Neural progenitor cell (in vitro differentiated cells): Measurements from ENCODE around the gene S100A9. TPM values are rescaled to one million over a fixed set of nuclear protein-coding genes. Genes with fewer than 3 reads are reported as not detected.

Source experiments
- DNase-seq: peaks from one replicate; pipeline ENCODE4 v3.0.0-alpha.2; 2016; ENCODE audit warnings: low spot score
- H2AFZ ChIP-seq: fragments of 200-600 bp; sonication (generic); replicated peaks from 2 replicates; pipeline ENCODE4 v1.6.1; 2016; ENCODE audit warnings: antibody characterized with exemption
- H3F3A ChIP-seq: fragments of 200-600 bp; sonication (generic); 2 replicates; pipeline ENCODE4 v1.6.1; 2016; ENCODE audit warnings: antibody characterized with exemption, low read depth
- H3K27ac ChIP-seq: fragments of 200-600 bp; sonication (generic); 2 replicates; pipeline ENCODE4 v1.5.1; 2016; ENCODE audit warnings: mild to moderate bottlenecking
- H3K27me3 ChIP-seq: fragments of 200-600 bp; sonication (generic); 2 replicates; pipeline ENCODE4 v1.6.1; 2016; ENCODE audit warnings: mild to moderate bottlenecking, moderate library complexity
- H3K36me3 ChIP-seq: fragments of 200-600 bp; sonication (generic); 2 replicates; pipeline ENCODE4 v1.5.1; 2016
- H3K4me1 ChIP-seq: fragments of 200-600 bp; sonication (generic); 2 replicates; pipeline ENCODE4 v1.6.1; 2016; ENCODE audit warnings: mixed run types
- H3K4me2 ChIP-seq: fragments of 200-600 bp; sonication (generic); 2 replicates; pipeline ENCODE4 v1.6.1; 2016
- H3K4me3 ChIP-seq: fragments of 200-600 bp; sonication (generic); 2 replicates; pipeline ENCODE4 v1.5.1; 2016
- H3K79me2 ChIP-seq: fragments of 200-600 bp; sonication (generic); 2 replicates; pipeline ENCODE4 v1.6.1; 2016; ENCODE audit warnings: low read depth
- H3K9ac ChIP-seq: fragments of 200-600 bp; sonication (generic); 2 replicates; pipeline ENCODE4 v1.6.1; 2016
- H3K9me3 ChIP-seq: fragments of 200-600 bp; sonication (generic); 2 replicates; pipeline ENCODE4 v1.5.1; 2016; ENCODE audit warnings: low read depth
- H4K20me1 ChIP-seq: fragments of 200-600 bp; sonication (generic); 2 replicates; pipeline ENCODE4 v1.6.1; 2016; ENCODE audit warnings: low read depth
- H3K27ac Mint-ChIP-seq: 3 replicates; pipeline ENCODE4 v1.8.0; 2021; ENCODE audit warnings: mixed read lengths
- H3K27me3 Mint-ChIP-seq: 2 replicates; pipeline ENCODE4 v1.8.0; 2022; ENCODE audit warnings: low read depth, mild to moderate bottlenecking, inconsistent platforms, moderate library complexity, mixed read lengths; ENCODE audit not compliant: insufficient read depth
- H3K36me3 Mint-ChIP-seq: 3 replicates; pipeline ENCODE4 v1.8.0; 2021; ENCODE audit warnings: mixed read lengths
- H3K4me1 Mint-ChIP-seq: 3 replicates; pipeline ENCODE4 v1.8.0; 2021; ENCODE audit warnings: mixed read lengths
- H3K4me3 Mint-ChIP-seq: 3 replicates; pipeline ENCODE4 v1.8.0; 2021; ENCODE audit warnings: mild to moderate bottlenecking, moderate library complexity, mixed read lengths
- H3K9me3 Mint-ChIP-seq: 3 replicates; pipeline ENCODE4 v1.8.0; 2020; ENCODE audit warnings: mixed read lengths
- EZH2 ChIP-seq: fragments of 200-600 bp; sonication (generic); IDR thresholded peaks from 2 replicates; pipeline ENCODE4 v1.6.1; 2017; ENCODE audit warnings: antibody characterized with exemption, mild to moderate bottlenecking, moderate library complexity
- EZH2phosphoT487 ChIP-seq: fragments of 200-600 bp; sonication (generic); IDR thresholded peaks from 2 replicates; pipeline ENCODE4 v1.6.1; 2017; ENCODE audit warnings: antibody characterized with exemption
- total RNA-seq: library from RNA; depleted of rRNA; stranded (reverse); fragments of >200 nt; gene quantifications from 2 replicates; pipeline ENCODE4 v1.2.3, GENCODE V29; 2015; ENCODE audit warnings: low replicate concordance
- TF ChIP-seq, protein P1 (sequence below): fragments of 200-600 bp; sonication (generic); IDR thresholded peaks from 2 replicates; pipeline ENCODE4 v1.5.1; 2017; ENCODE audit warnings: antibody characterized with exemption, mild to moderate bottlenecking

S100A9 gene
- total RNA-seq, 1 donor from 2014 or later: not detected

DNA sequence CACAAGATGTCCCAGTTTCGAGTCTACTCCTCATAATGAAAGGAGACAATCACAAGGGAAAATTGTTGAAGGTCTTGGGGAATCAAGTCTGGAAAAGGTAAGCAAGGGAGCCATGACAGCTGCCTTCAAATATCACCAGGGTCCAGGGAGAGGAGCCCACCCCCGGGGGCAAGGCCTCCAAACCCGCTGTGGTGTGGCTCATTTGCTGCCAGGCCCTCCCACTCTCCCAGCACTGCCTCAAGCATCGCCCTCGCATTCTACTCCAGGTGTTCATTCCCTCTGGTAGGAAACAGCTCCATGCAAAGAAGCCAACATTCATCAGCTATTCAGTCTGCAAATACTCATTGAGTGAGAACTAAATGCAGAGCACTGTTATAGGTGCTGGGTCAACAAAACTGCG is 8.6 kb downstream of the S100A9 start:
- Histone ChIP-seq H3K4me2 (no peak overlapping the region), H3K79me2 (no peaks in the 10 kb centered on the region), H3K4me3 (no peak overlapping the region), H3K27ac (no peak overlapping the region), H3K4me1 (no peaks in the 10 kb centered on the region), H3K9me3 (no peaks in the 10 kb centered on the region), H3F3A (no peaks in the 10 kb centered on the region), H2AFZ (no peak overlapping the region), H3K36me3 (no peaks in the 10 kb centered on the region), H3K27me3 (no peaks in the 10 kb centered on the region), H4K20me1 (no peaks in the 10 kb centered on the region), H3K9ac (no peak overlapping the region)
- no peak overlapping the region for H3K4me3 Mint-ChIP-seq
- no peak overlapping the region for H3K27ac Mint-ChIP-seq
- H3K4me1 Mint-ChIP-seq: no peaks in the 10 kb centered on the region
- H3K9me3 Mint-ChIP-seq: no peaks in the 10 kb centered on the region
- TF ChIP-seq, protein P1, sequence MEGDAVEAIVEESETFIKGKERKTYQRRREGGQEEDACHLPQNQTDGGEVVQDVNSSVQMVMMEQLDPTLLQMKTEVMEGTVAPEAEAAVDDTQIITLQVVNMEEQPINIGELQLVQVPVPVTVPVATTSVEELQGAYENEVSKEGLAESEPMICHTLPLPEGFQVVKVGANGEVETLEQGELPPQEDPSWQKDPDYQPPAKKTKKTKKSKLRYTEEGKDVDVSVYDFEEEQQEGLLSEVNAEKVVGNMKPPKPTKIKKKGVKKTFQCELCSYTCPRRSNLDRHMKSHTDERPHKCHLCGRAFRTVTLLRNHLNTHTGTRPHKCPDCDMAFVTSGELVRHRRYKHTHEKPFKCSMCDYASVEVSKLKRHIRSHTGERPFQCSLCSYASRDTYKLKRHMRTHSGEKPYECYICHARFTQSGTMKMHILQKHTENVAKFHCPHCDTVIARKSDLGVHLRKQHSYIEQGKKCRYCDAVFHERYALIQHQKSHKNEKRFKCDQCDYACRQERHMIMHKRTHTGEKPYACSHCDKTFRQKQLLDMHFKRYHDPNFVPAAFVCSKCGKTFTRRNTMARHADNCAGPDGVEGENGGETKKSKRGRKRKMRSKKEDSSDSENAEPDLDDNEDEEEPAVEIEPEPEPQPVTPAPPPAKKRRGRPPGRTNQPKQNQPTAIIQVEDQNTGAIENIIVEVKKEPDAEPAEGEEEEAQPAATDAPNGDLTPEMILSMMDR: no peak
- TF ChIP-seq EZH2 (no peak), EZH2phosphoT487 (no peak)
- H3K27me3 Mint-ChIP-seq: peaks cover 10% of the 10 kb centered on the region
- DNase-seq: no peak
- H3K36me3 Mint-ChIP-seq: no peaks in the 10 kb centered on the region

DNA sequence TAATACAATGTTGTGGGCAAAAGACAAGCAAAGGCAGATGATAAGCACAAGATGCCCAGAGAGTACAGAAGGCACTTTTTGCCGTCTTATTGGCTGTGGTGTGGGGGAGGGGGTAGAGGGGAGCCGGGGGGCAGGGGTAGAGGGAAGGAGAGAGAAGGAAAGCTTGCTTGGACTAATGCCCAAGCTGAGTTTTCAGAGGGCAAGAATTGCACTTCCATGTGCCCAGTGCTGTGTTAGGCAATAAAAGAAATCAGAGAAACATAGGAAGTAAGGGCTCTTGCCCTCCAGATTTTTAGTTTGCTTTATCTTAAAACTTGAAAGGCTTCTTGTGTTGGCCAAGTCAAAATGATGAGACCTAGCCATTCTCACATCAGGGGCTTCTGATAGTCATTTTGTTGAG is 9.4 kb downstream of the S100A9 start:
- Histone ChIP-seq H2AFZ (no peak overlapping the region), H3F3A (no peaks in the 10 kb centered on the region), H3K9ac (no peak overlapping the region), H3K27me3 (no peaks in the 10 kb centered on the region), H3K4me3 (no peak overlapping the region), H4K20me1 (no peaks in the 10 kb centered on the region), H3K9me3 (no peaks in the 10 kb centered on the region), H3K79me2 (no peaks in the 10 kb centered on the region), H3K4me2 (no peak overlapping the region), H3K36me3 (no peaks in the 10 kb centered on the region), H3K27ac (no peak overlapping the region), H3K4me1 (no peaks in the 10 kb centered on the region)
- Mint-ChIP-seq H3K27ac (no peak overlapping the region), H3K4me3 (no peak overlapping the region), H3K36me3 (no peaks in the 10 kb centered on the region), H3K4me1 (no peaks in the 10 kb centered on the region), H3K9me3 (no peaks in the 10 kb centered on the region), H3K27me3 (peaks cover 12% of the 10 kb centered on the region)
- TF ChIP-seq EZH2phosphoT487 (no peak), EZH2 (no peak)
- TF ChIP-seq, protein P1: no peak
- DNase-seq: no peak

DNA sequence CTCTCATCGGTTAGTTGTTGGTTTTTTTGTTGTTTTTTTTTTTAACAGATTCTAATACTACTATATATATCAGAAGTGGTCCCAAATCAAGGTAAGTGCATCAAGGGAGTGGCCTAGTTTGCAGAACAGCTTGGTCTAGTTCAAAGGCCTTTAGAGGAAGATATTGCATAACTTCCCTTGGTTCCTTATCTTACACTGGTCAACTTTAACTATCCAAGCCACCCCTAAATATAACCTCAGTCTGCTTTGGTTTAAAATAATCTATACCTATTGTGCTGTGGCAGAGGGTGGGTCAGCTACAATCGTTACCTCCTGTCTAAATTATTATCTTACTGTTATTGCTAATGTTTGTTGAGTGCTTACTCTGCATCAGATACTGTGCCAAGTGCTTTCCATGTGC is 10.8 kb downstream of the S100A9 start:
- H3K4me1 ChIP-seq: no peaks in the 10 kb centered on the region
- Mint-ChIP-seq H3K4me3 (no peak overlapping the region), H3K36me3 (no peaks in the 10 kb centered on the region), H3K4me1 (no peaks in the 10 kb centered on the region), H3K27me3 (peaks cover 9% of the 10 kb centered on the region), H3K27ac (no peak overlapping the region), H3K9me3 (no peaks in the 10 kb centered on the region)
- H3K4me2 ChIP-seq: no peak overlapping the region
- H3K79me2 ChIP-seq: no peaks in the 10 kb centered on the region
- no peak overlapping the region for H3K9ac ChIP-seq
- H3K27ac ChIP-seq: no peak overlapping the region
- DNase-seq: no peak
- no peaks in the 10 kb centered on the region for H4K20me1 ChIP-seq
- no peaks in the 10 kb centered on the region for H3F3A ChIP-seq
- no peak overlapping the region for H2AFZ ChIP-seq
- H3K36me3 ChIP-seq: no peaks in the 10 kb centered on the region
- no peaks in the 10 kb centered on the region for H3K9me3 ChIP-seq
- TF ChIP-seq EZH2phosphoT487 (no peak), EZH2 (no peak)
- TF ChIP-seq, protein P1: no peak
- no peak overlapping the region for H3K4me3 ChIP-seq
- no peaks in the 10 kb centered on the region for H3K27me3 ChIP-seq

DNA sequence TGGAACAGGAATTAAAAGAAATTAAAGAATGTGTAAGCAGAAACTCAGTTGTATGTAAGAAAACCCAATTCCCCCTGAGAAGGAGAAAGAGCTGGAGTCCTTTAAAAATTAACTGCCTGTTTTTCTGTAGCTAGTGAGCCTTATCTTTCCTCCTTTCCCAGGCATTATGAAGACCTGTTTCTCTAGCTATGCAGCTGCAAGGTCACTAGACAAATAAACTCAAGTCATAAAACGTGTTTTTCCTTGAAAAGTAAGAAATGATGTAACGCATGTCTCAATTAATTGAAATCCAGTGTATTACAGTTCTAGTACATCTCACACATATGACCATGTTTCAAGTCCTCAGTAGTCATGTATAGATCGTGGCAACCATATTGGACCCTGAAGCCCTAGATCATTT is 12.5 kb downstream of the S100A9 start:
- no peaks in the 10 kb centered on the region for H3K36me3 ChIP-seq
- H3K9me3 ChIP-seq: no peaks in the 10 kb centered on the region
- Mint-ChIP-seq H3K27ac (no peak overlapping the region), H3K4me3 (no peak overlapping the region), H3K36me3 (no peaks in the 10 kb centered on the region), H3K4me1 (no peaks in the 10 kb centered on the region), H3K9me3 (no peaks in the 10 kb centered on the region), H3K27me3 (peaks cover 10% of the 10 kb centered on the region)
- DNase-seq: no peak
- no peak overlapping the region for H3K9ac ChIP-seq
- H3F3A ChIP-seq: no peaks in the 10 kb centered on the region
- no peaks in the 10 kb centered on the region for H4K20me1 ChIP-seq
- H3K4me3 ChIP-seq: no peak overlapping the region
- H3K27me3 ChIP-seq: no peaks in the 10 kb centered on the region
- no peaks in the 10 kb centered on the region for H3K79me2 ChIP-seq
- no peaks in the 10 kb centered on the region for H3K4me1 ChIP-seq
- H3K4me2 ChIP-seq: no peak overlapping the region
- H2AFZ ChIP-seq: no peak overlapping the region
- TF ChIP-seq EZH2 (no peak), EZH2phosphoT487 (no peak)
- TF ChIP-seq, protein P1: no peak
- no peak overlapping the region for H3K27ac ChIP-seq
